ENCODE data around the gene TNFAIP8L3.

The TNFAIP8L3 gene

DNA sequence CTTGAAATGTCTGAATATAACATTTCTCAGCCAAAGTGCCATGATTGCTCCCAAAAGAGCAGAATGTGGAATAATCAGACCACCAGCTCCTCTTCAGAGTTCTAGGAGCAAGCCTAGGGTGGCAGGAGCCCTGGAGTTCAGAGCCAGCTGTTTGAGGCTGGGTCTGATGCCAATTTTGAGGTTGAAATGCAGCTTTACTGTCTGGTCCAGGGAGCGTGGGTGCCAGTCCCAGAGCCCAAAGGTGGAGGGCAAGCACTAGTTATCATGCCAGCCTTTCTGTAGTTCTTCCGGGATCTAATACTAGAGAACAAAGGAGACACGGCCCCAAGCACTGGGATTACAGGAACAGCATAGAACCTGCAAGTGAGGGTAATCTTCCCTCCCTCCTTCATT, 69.3 kb downstream of the TNFAIP8L3 start:
- TF ChIP-seq ZNF70 (CRISPR knock-in tag; IDR thresholded peaks at IDR 0.05) (no peak), TSHZ2 (CRISPR knock-in tag; IDR thresholded peaks at IDR 0.05) (no peak), ESRRG (CRISPR knock-in tag; IDR thresholded peaks at IDR 0.05) (no peak), ISL1 (CRISPR knock-in tag; IDR thresholded peaks at IDR 0.05) (no peak), OSR1 (CRISPR knock-in tag; IDR thresholded peaks at IDR 0.05) (no peak), ZC3H10 (CRISPR knock-in tag; IDR thresholded peaks at IDR 0.05) (no peak), BACH2 (CRISPR knock-in tag; IDR thresholded peaks at IDR 0.05; ENCODE audit: borderline replicate concordance) (no peak), TOX (CRISPR knock-in tag; IDR thresholded peaks at IDR 0.05; ENCODE audit: borderline replicate concordance) (no peak), SNAI2 (CRISPR knock-in tag; IDR thresholded peaks at IDR 0.05) (no peak), ZFP30 (CRISPR knock-in tag; IDR thresholded peaks at IDR 0.05) (no peak), ZNF565 (CRISPR knock-in tag; conservative IDR thresholded peaks at IDR 0.05; ENCODE audit: low read depth) (no peak), GLIS3 (CRISPR knock-in tag; IDR thresholded peaks at IDR 0.05) (no peak), TCF4 (CRISPR knock-in tag; IDR thresholded peaks at IDR 0.05; ENCODE audit: borderline replicate concordance) (no peak), CSDC2 (CRISPR knock-in tag; IDR thresholded peaks at IDR 0.05) (no peak), PPARA (CRISPR knock-in tag; IDR thresholded peaks at IDR 0.05; ENCODE audit: borderline replicate concordance) (no peak), ZNF8 (CRISPR knock-in tag; IDR thresholded peaks at IDR 0.05) (no peak), ZFP3 (CRISPR knock-in tag; IDR thresholded peaks at IDR 0.05) (no peak)
- TF ChIP-seq, protein P1, sequence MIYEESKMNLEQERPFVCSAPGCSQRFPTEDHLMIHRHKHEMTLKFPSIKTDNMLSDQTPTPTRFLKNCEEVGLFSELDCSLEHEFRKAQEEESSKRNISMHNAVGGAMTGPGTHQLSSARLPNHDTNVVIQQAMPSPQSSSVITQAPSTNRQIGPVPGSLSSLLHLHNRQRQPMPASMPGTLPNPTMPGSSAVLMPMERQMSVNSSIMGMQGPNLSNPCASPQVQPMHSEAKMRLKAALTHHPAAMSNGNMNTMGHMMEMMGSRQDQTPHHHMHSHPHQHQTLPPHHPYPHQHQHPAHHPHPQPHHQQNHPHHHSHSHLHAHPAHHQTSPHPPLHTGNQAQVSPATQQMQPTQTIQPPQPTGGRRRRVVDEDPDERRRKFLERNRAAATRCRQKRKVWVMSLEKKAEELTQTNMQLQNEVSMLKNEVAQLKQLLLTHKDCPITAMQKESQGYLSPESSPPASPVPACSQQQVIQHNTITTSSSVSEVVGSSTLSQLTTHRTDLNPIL (CRISPR knock-in tag; IDR thresholded peaks at IDR 0.05; ENCODE audit: low read depth) = no peak
- TF ChIP-seq, protein P2, sequence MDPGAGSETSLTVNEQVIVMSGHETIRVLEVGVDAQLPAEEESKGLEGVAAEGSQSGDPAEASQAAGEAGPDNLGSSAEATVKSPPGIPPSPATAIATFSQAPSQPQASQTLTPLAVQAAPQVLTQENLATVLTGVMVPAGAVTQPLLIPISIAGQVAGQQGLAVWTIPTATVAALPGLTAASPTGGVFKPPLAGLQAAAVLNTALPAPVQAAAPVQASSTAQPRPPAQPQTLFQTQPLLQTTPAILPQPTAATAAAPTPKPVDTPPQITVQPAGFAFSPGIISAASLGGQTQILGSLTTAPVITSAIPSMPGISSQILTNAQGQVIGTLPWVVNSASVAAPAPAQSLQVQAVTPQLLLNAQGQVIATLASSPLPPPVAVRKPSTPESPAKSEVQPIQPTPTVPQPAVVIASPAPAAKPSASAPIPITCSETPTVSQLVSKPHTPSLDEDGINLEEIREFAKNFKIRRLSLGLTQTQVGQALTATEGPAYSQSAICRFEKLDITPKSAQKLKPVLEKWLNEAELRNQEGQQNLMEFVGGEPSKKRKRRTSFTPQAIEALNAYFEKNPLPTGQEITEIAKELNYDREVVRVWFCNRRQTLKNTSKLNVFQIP (CRISPR knock-in tag; IDR thresholded peaks at IDR 0.05; ENCODE audit: borderline replicate concordance, low read depth) = no peak
- no peak for ATAC-seq

- TF ChIP-seq ARNTL (CRISPR knock-in tag; IDR thresholded peaks at IDR 0.05; ENCODE audit: borderline replicate concordance, low read depth) (no peak), ESRRG (CRISPR knock-in tag; IDR thresholded peaks at IDR 0.05) (no peak), BACH2 (CRISPR knock-in tag; IDR thresholded peaks at IDR 0.05; ENCODE audit: borderline replicate concordance) (no peak), ZFP30 (CRISPR knock-in tag; IDR thresholded peaks at IDR 0.05) (no peak), ZC3H10 (CRISPR knock-in tag; IDR thresholded peaks at IDR 0.05) (no peak), ZNF8 (CRISPR knock-in tag; IDR thresholded peaks at IDR 0.05) (no peak), CSRNP3 (CRISPR knock-in tag; IDR thresholded peaks at IDR 0.05) (no peak), ZFP3 (CRISPR knock-in tag; IDR thresholded peaks at IDR 0.05) (no peak), TOX (CRISPR knock-in tag; IDR thresholded peaks at IDR 0.05; ENCODE audit: borderline replicate concordance) (no peak), ZNF70 (CRISPR knock-in tag; IDR thresholded peaks at IDR 0.05) (no peak), TCF4 (CRISPR knock-in tag; IDR thresholded peaks at IDR 0.05; ENCODE audit: borderline replicate concordance) (no peak), RARB (CRISPR knock-in tag; IDR thresholded peaks at IDR 0.05) (no peak), CSDC2 (CRISPR knock-in tag; IDR thresholded peaks at IDR 0.05) (no peak), PPARA (CRISPR knock-in tag; IDR thresholded peaks at IDR 0.05; ENCODE audit: borderline replicate concordance) (no peak), PATZ1 (CRISPR knock-in tag; IDR thresholded peaks at IDR 0.05; ENCODE audit: borderline replicate concordance) (no peak), SNAI2 (CRISPR knock-in tag; IDR thresholded peaks at IDR 0.05) (no peak), ISL1 (CRISPR knock-in tag; IDR thresholded peaks at IDR 0.05) (no peak), GLIS3 (CRISPR knock-in tag; IDR thresholded peaks at IDR 0.05) (no peak)
- TF ChIP-seq, protein P1 (CRISPR knock-in tag; IDR thresholded peaks at IDR 0.05; ENCODE audit: low read depth) = no peak
- no peak for ATAC-seq
Observed at GRCh38 chr15:51024735-51025453, 69.8 kb downstream of the TNFAIP8L3 start.

All from SK-N-SH treated with all-trans-retinoic acid at 6 μM for 48 hours (cell line).